Measurements from ENCODE around the gene SLC9B2. TPM values are rescaled to one million over a fixed set of nuclear protein-coding genes. Genes with fewer than 3 reads are reported as not detected.

The SLC9B2 gene
- total and polyA plus RNA-seq, 10 of the 15 experiments (the other 5 are each of a cell fraction or from before 2014, with no cell fraction given): 8.9 to 32.5 (median 25.3) TPM

DNA sequence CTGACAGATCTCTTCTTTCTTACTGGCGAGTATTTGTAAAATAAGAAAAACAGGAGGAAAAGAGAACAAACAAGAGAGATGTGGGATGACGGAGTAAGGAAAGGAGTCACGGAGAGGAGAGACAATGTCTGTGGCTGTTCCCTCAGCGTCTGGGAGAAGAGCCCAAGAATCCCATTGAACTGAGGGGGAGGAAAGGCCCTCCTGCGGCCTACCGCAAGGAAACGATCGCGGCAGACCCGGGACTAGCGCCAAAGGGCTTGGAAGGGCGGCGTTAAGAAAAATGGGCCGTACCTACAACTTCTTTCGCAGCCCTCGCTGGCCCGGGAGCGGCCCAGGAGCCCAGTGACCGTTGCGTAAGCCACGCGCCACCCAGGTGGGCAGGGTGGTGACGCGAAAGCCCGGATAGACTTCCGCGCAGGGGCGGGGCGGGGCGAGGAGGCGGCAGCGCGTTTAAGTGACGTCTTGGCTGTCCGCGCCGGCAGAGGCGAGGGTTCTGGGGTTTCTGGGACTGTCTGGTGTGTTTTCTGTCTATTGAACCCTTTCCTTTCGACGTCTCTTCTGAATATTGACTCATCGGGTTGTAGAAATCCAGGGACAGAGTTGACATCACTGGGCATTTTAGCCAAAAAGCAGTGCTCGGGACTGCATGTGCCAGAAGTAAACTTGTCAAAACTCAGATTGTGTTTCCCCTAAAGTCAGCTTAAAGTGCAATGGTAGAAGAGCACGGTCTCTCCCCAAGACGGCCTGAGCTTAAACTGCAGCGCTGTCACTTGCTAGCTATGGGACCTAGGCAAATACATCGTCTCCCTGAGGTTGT, 57.0 kb downstream of the SLC9B2 start, which contains the start of gene SLC9B1 (continued):
- TF ChIP-seq BCLAF1 (IDR thresholded peaks at IDR 0.05): no peak
- TF ChIP-seq RFX5 (IDR thresholded peaks at IDR 0.05; ENCODE audit: low read depth, low read length): peak; percentile 75; the same call in 1 of the 2 replicates
- peak; percentile 80 for TF ChIP-seq CBX5 (IDR thresholded peaks at IDR 0.05; ENCODE audit: low read depth)
- TF ChIP-seq SREBF1 (IDR thresholded peaks at IDR 0.05; ENCODE audit: low read length): no peak
- TF ChIP-seq, protein P1, sequence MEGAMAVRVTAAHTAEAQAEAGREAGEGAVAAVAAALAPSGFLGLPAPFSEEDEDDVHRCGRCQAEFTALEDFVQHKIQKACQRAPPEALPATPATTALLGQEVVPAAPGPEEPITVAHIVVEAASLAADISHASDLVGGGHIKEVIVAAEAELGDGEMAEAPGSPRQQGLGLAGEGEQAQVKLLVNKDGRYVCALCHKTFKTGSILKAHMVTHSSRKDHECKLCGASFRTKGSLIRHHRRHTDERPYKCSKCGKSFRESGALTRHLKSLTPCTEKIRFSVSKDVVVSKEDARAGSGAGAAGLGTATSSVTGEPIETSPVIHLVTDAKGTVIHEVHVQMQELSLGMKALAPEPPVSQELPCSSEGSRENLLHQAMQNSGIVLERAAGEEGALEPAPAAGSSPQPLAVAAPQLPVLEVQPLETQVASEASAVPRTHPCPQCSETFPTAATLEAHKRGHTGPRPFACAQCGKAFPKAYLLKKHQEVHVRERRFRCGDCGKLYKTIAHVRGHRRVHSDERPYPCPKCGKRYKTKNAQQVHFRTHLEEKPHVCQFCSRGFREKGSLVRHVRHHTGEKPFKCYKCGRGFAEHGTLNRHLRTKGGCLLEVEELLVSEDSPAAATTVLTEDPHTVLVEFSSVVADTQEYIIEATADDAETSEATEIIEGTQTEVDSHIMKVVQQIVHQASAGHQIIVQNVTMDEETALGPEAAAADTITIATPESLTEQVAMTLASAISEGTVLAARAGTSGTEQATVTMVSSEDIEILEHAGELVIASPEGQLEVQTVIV (IDR thresholded peaks at IDR 0.05; ENCODE audit: borderline replicate concordance, partially characterized antibody): peak; percentile 66
- TF ChIP-seq HCFC1 (IDR thresholded peaks at IDR 0.05; ENCODE audit: low read length): peak; percentile 72
- TF ChIP-seq NRF1 (conservative IDR thresholded peaks at IDR 0.05; ENCODE audit: low read depth, low read length): no peak
- no peak for TF ChIP-seq HDAC2 (IDR thresholded peaks at IDR 0.05)
- peak; percentile 70 for TF ChIP-seq SIN3A (IDR thresholded peaks at IDR 0.05; ENCODE audit: low read depth, low read length)
- peak; percentile 71 for TF ChIP-seq SP1 (IDR thresholded peaks at IDR 0.05; ENCODE audit: low read depth, low read length)
- peak; percentile 66 to 84 for TF ChIP-seq IKZF2 (IDR thresholded peaks at IDR 0.05)
- peak; percentile 99 for TF ChIP-seq CREB1 (IDR thresholded peaks at IDR 0.05; ENCODE audit: low read depth)
- no peak for TF ChIP-seq KAT2A (conservative IDR thresholded peaks at IDR 0.05; ENCODE audit: control insufficient read depth, low read depth, low read length)
- TF ChIP-seq SIX5 (IDR thresholded peaks at IDR 0.05; ENCODE audit: low read depth, low read length, severe bottlenecking): no peak
- TF ChIP-seq JUND (IDR thresholded peaks at IDR 0.05; ENCODE audit: low read depth, low read length): no peak
- peak in 1 of 2 experiments; percentile 69; a peak in 2 of 4 replicates for TF ChIP-seq SRF (IDR thresholded peaks at IDR 0.05; ENCODE audit: low read depth in 2 of 2, low read length in 2 of 2)
- peak; percentile 68 for TF ChIP-seq DPF2 (IDR thresholded peaks at IDR 0.05)
- no peak for TF ChIP-seq TARDBP (IDR thresholded peaks at IDR 0.05; ENCODE audit: borderline replicate concordance)
- peak; percentile 67 for TF ChIP-seq PKNOX1 (IDR thresholded peaks at IDR 0.05)
- TF ChIP-seq POLR2AphosphoS2 (IDR thresholded peaks at IDR 0.05; ENCODE audit: low read depth, low read length): peak; percentile 94
- TF ChIP-seq GATAD2B (conservative IDR thresholded peaks at IDR 0.05; ENCODE audit: low read depth): peak; percentile 80
- peak; percentile 30 for TF ChIP-seq CBFB (IDR thresholded peaks at IDR 0.05; ENCODE audit: low read depth)
- TF ChIP-seq ASH2L (IDR thresholded peaks at IDR 0.05; ENCODE audit: borderline replicate concordance, low read depth): no peak
- no peak for TF ChIP-seq IRF3 (IDR thresholded peaks at IDR 0.05)
- peak; percentile 83 for TF ChIP-seq KLF5 (IDR thresholded peaks at IDR 0.05; ENCODE audit: partially characterized antibody)
